GM23338 (cell line): ENCODE results near the gene PCDHB2. TPM values are rescaled to one million over a fixed set of nuclear protein-coding genes. Genes with fewer than 3 reads are reported as not detected.

ENCODE experiments used
- ATAC-seq: fragments of 200-7000 bp; cut with Tn5 transposase; 3 replicates; pipeline ENCODE4 v1.9.1; 2020
- DNase-seq: peaks from one replicate; pipeline ENCODE4 v3.0.0-alpha.2; 2015; ENCODE audit warnings: low spot score
- H2AFZ ChIP-seq: fragments of 200-600 bp; sonication (generic); 2 replicates; pipeline ENCODE4 v1.8.0; 2016; ENCODE audit warnings: antibody characterized with exemption, mild to moderate bottlenecking, moderate library complexity
- H3F3A ChIP-seq: fragments of 200-600 bp; sonication (generic); replicated peaks from 2 replicates; pipeline ENCODE4 v1.8.0; 2017; ENCODE audit warnings: antibody characterized with exemption, mixed run types, low read depth
- H3K27ac ChIP-seq: fragments of 200-600 bp; sonication (generic); 2 replicates; pipeline ENCODE4 v1.6.1; 2016; ENCODE audit warnings: low read depth
- H3K27me3 ChIP-seq: fragments of 200-600 bp; sonication (generic); 2 replicates; pipeline ENCODE4 v1.8.0; 2016; ENCODE audit warnings: mild to moderate bottlenecking, mixed run types, moderate library complexity; ENCODE audit not compliant: insufficient read depth
- H3K36me3 ChIP-seq: fragments of 200-600 bp; sonication (generic); 2 replicates; pipeline ENCODE4 v1.8.0; 2016; ENCODE audit warnings: mild to moderate bottlenecking; ENCODE audit not compliant: insufficient read depth
- H3K4me1 ChIP-seq: fragments of 200-600 bp; sonication (generic); 2 replicates; pipeline ENCODE4 v1.8.0; 2016; ENCODE audit warnings: mild to moderate bottlenecking, moderate library complexity; ENCODE audit not compliant: insufficient read depth
- H3K4me2 ChIP-seq: fragments of 200-600 bp; sonication (generic); 2 replicates; pipeline ENCODE4 v1.7.1; 2017; ENCODE audit warnings: mixed run types
- H3K4me3 ChIP-seq: fragments of 200-600 bp; sonication (generic); 2 replicates; pipeline ENCODE4 v1.6.1; 2016; ENCODE audit warnings: mixed run types
- H3K79me2 ChIP-seq: fragments of 200-600 bp; sonication (generic); replicated peaks from 2 replicates; pipeline ENCODE4 v1.8.0; 2017; ENCODE audit warnings: mild to moderate bottlenecking; ENCODE audit not compliant: insufficient read depth
- H3K9me2 ChIP-seq: fragments of 200-600 bp; sonication (generic); 2 replicates; pipeline ENCODE4 v1.8.0; 2017; ENCODE audit not compliant: insufficient read depth
- H4K20me1 ChIP-seq: fragments of 200-600 bp; sonication (generic); replicated peaks from 2 replicates; pipeline ENCODE4 v1.8.0; 2017; ENCODE audit warnings: mild to moderate bottlenecking; ENCODE audit not compliant: insufficient read depth
- H3K27ac Mint-ChIP-seq: 2 replicates; pipeline ENCODE4 v1.8.0; 2020; ENCODE audit warnings: inconsistent platforms, mild to moderate bottlenecking, moderate library complexity, mixed read lengths
- H3K27me3 Mint-ChIP-seq: 3 replicates; pipeline ENCODE4 v1.8.0; 2022; ENCODE audit warnings: low read depth, mild to moderate bottlenecking, moderate library complexity, mixed read lengths, inconsistent platforms; ENCODE audit not compliant: insufficient read depth, poor library complexity
- H3K36me3 Mint-ChIP-seq: 3 replicates; pipeline ENCODE4 v1.8.0; 2021; ENCODE audit warnings: low read depth, mild to moderate bottlenecking, inconsistent platforms, moderate library complexity, mixed read lengths
- H3K4me1 Mint-ChIP-seq: 3 replicates; pipeline ENCODE4 v1.8.0; 2020; ENCODE audit warnings: mild to moderate bottlenecking, inconsistent platforms, mixed read lengths
- H3K4me3 Mint-ChIP-seq: 3 replicates; pipeline ENCODE4 v1.8.0; 2021; ENCODE audit warnings: moderate library complexity, mild to moderate bottlenecking, inconsistent platforms, mixed read lengths
- H3K9me3 Mint-ChIP-seq: 3 replicates; pipeline ENCODE4 v1.8.0; 2020; ENCODE audit warnings: moderate library complexity, mild to moderate bottlenecking, inconsistent platforms, mixed read lengths
- EZH2 ChIP-seq: fragments of 200-600 bp; sonication (generic); IDR thresholded peaks from one replicate; pipeline ENCODE4 v1.8.0; 2017; ENCODE audit warnings: antibody characterized with exemption, mild to moderate bottlenecking, low read depth; ENCODE audit not compliant: unreplicated experiment
- EZH2phosphoT487 ChIP-seq: fragments of 200-600 bp; sonication (generic); IDR thresholded peaks from one replicate; pipeline ENCODE4 v1.8.1; 2018; ENCODE audit warnings: antibody characterized with exemption; ENCODE audit not compliant: unreplicated experiment
- JUNB ChIP-seq: IDR thresholded peaks from one replicate; pipeline ENCODE4 v1.6.1; 2016; ENCODE audit warnings: antibody characterized with exemption; ENCODE audit not compliant: unreplicated experiment
- NANOG ChIP-seq: IDR thresholded peaks from 2 replicates; pipeline ENCODE4 v1.6.1; 2016; ENCODE audit warnings: antibody characterized with exemption, borderline replicate concordance
- POLR2AphosphoS5 ChIP-seq: IDR thresholded peaks from 2 replicates; pipeline ENCODE4 v1.6.1; 2016; ENCODE audit warnings: antibody characterized with exemption, low read depth
- STAT1 ChIP-seq: IDR thresholded peaks from one replicate; pipeline ENCODE4 v1.6.1; 2016; ENCODE audit warnings: antibody characterized with exemption; ENCODE audit not compliant: unreplicated experiment
- ZNF114 ChIP-seq: fragments of 250-450 bp; sonication (Bioruptor Pico); IDR thresholded peaks from 2 replicates; pipeline ENCODE4 v1.5.0; 2020; ENCODE audit warnings: mild to moderate bottlenecking, moderate library complexity
- ZNF331 ChIP-seq: fragments of 250-450 bp; sonication (Bioruptor Pico); IDR thresholded peaks from 2 replicates; pipeline ENCODE4 v1.5.0; 2020; ENCODE audit warnings: low read depth, mild to moderate bottlenecking, moderate library complexity
- polyA plus RNA-seq: library from polyadenylated mRNA; unstranded; fragments of >200 nt; fragmentation: Nextera tagmentation; extraction: Ambion mirVana; gene quantifications from 2 replicates; pipeline ENCODE4 v1.2.1, GENCODE V29; 2016
- total RNA-seq: library from RNA; depleted of rRNA; stranded (reverse); fragments of >200 nt; shearing (Covaris generic); gene quantifications from 2 replicates; pipeline ENCODE4 v1.2.3, GENCODE V29; 2014
- TF ChIP-seq, protein P1 (sequence below), 2 experiments: fragments of 200-600 bp in 1 of 2; sonication (generic) in 1 of 2; conservative IDR thresholded peaks; 2 replicates each; pipeline versions ENCODE4 v1.5.1 to v1.6.1; 2016 to 2017; ENCODE audit warnings: antibody characterized with exemption in 2 of 2, low read depth in 2 of 2, mild to moderate bottlenecking in 2 of 2, moderate library complexity in 1 of 2
- TF ChIP-seq, protein P2 (sequence below): IDR thresholded peaks from one replicate; pipeline ENCODE4 v1.6.1; 2018; ENCODE audit warnings: antibody characterized with exemption; ENCODE audit not compliant: unreplicated experiment
- TF ChIP-seq, protein P3 (sequence below): IDR thresholded peaks from 2 replicates; pipeline ENCODE4 v1.6.1; 2016; ENCODE audit warnings: antibody characterized with exemption

The PCDHB2 gene
- total and polyA plus RNA-seq, 2 experiments from 2014 or later = 9.3 to 34.2 TPM

DNA sequence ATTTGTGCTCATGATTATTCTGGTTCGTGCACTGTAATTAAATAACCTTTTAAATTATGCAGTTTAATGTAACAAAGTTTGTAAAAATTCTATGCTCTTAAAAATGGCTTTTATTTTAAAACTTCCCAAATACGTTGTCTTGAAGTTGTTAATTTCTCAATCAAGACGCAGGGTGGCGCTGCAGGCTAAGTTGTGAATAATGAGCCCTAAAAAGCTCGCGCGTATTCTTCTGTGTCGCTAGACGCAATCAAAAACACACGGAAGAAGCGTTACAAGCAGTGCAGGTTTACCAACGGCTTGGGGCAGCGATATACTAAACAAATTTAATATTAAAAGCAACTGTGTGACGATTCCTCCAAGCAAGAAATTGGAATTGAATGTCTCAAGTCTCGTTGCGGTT is 27.1 kb downstream of the PCDHB2 start, which contains the start of gene PCDHB4:
Gene PCDHB4, plus strand, starts transcription at position 256 of the 400 bp plus-strand sequence. CDS start 181 bp downstream, outside the sequence.
- Histone ChIP-seq H3K36me3 (no peaks in the 10 kb centered on the region), H3K9me2 (no peaks in the 10 kb centered on the region), H3K4me2 (peak within 1 kb of the TSS; percentile 63), H2AFZ (no peak within 1 kb of the TSS), H3K4me1 (no peaks in the 10 kb centered on the region), H3K27me3 (no peaks in the 10 kb centered on the region), H4K20me1 (no peaks in the 10 kb centered on the region), H3K27ac (no peak within 1 kb of the TSS), H3F3A (no peaks in the 10 kb centered on the region), H3K4me3 (peak within 1 kb of the TSS; percentile 36), H3K79me2 (no peaks in the 10 kb centered on the region)
- TF ChIP-seq, protein P1, sequence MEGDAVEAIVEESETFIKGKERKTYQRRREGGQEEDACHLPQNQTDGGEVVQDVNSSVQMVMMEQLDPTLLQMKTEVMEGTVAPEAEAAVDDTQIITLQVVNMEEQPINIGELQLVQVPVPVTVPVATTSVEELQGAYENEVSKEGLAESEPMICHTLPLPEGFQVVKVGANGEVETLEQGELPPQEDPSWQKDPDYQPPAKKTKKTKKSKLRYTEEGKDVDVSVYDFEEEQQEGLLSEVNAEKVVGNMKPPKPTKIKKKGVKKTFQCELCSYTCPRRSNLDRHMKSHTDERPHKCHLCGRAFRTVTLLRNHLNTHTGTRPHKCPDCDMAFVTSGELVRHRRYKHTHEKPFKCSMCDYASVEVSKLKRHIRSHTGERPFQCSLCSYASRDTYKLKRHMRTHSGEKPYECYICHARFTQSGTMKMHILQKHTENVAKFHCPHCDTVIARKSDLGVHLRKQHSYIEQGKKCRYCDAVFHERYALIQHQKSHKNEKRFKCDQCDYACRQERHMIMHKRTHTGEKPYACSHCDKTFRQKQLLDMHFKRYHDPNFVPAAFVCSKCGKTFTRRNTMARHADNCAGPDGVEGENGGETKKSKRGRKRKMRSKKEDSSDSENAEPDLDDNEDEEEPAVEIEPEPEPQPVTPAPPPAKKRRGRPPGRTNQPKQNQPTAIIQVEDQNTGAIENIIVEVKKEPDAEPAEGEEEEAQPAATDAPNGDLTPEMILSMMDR (conservative IDR thresholded peaks at IDR 0.05; ENCODE audit: low read depth in 2 of 2) = peak; percentile 83 to 96
- no peak for TF ChIP-seq STAT1
- no peak for TF ChIP-seq POLR2AphosphoS5
- Mint-ChIP-seq H3K4me1 (no peaks in the 10 kb centered on the region), H3K9me3 (peaks cover 5% of the 10 kb centered on the region; the same call in 1 of the 3 replicates), H3K27ac (no peak within 1 kb of the TSS), H3K4me3 (no peak within 1 kb of the TSS; the same call in 2 of the 3 replicates), H3K27me3 (no peaks in the 10 kb centered on the region), H3K36me3 (peaks cover 25% of the 10 kb centered on the region)
- DNase-seq (peak; percentile 92), ATAC-seq (0 out of 3 replicates have a peak, but pooled peaks have one; percentile 32)

DNA sequence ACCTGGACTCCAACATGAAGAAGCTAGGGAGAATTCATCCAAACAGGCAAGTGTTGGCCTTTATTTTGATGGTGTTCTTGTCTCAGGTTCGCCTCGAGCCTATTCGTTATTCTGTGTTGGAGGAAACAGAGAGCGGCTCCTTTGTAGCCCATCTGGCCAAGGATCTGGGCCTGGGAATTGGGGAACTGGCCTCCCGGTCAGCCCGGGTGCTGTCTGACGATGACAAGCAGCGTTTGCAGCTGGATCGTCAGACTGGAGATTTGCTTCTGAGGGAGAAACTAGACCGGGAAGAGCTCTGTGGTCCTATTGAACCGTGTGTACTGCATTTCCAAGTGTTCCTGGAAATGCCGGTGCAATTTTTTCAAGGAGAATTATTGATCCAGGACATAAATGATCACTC is 27.6 kb downstream of the PCDHB2 start:
- Histone ChIP-seq H3K4me1 (0 out of 2 replicates have a peak, but pooled peaks cover 3% of the 10 kb centered on the region), H3K27me3 (no peaks in the 10 kb centered on the region), H3K4me3 (peak overlapping the region; percentile 36), H3K27ac (no peak overlapping the region), H3K9me2 (no peaks in the 10 kb centered on the region), H3K79me2 (no peaks in the 10 kb centered on the region), H2AFZ (no peak overlapping the region), H3K4me2 (peak overlapping the region; percentile 63), H3F3A (no peaks in the 10 kb centered on the region), H3K36me3 (no peaks in the 10 kb centered on the region), H4K20me1 (no peaks in the 10 kb centered on the region)
- H3K4me3 Mint-ChIP-seq = no peak overlapping the region; the same call in 2 of the 3 replicates
- peaks cover 3% of the 10 kb centered on the region; the same call in 1 of the 3 replicates for H3K9me3 Mint-ChIP-seq
- DNase-seq (no peak), ATAC-seq (no peak)
- H3K27ac Mint-ChIP-seq = no peak overlapping the region
- no peaks in the 10 kb centered on the region for H3K4me1 Mint-ChIP-seq
- H3K27me3 Mint-ChIP-seq = peaks cover 1% of the 10 kb centered on the region
- peaks cover 22% of the 10 kb centered on the region for H3K36me3 Mint-ChIP-seq
- no peak for TF ChIP-seq ZNF331 (CRISPR knock-in tag)
- no peak for TF ChIP-seq JUNB
- TF ChIP-seq NANOG = no peak
- TF ChIP-seq POLR2AphosphoS5 = no peak
- no peak for TF ChIP-seq ZNF114 (CRISPR knock-in tag)
- TF ChIP-seq, protein P1 (conservative IDR thresholded peaks at IDR 0.05; ENCODE audit: low read depth in 2 of 2) = no peak
- TF ChIP-seq, protein P2, sequence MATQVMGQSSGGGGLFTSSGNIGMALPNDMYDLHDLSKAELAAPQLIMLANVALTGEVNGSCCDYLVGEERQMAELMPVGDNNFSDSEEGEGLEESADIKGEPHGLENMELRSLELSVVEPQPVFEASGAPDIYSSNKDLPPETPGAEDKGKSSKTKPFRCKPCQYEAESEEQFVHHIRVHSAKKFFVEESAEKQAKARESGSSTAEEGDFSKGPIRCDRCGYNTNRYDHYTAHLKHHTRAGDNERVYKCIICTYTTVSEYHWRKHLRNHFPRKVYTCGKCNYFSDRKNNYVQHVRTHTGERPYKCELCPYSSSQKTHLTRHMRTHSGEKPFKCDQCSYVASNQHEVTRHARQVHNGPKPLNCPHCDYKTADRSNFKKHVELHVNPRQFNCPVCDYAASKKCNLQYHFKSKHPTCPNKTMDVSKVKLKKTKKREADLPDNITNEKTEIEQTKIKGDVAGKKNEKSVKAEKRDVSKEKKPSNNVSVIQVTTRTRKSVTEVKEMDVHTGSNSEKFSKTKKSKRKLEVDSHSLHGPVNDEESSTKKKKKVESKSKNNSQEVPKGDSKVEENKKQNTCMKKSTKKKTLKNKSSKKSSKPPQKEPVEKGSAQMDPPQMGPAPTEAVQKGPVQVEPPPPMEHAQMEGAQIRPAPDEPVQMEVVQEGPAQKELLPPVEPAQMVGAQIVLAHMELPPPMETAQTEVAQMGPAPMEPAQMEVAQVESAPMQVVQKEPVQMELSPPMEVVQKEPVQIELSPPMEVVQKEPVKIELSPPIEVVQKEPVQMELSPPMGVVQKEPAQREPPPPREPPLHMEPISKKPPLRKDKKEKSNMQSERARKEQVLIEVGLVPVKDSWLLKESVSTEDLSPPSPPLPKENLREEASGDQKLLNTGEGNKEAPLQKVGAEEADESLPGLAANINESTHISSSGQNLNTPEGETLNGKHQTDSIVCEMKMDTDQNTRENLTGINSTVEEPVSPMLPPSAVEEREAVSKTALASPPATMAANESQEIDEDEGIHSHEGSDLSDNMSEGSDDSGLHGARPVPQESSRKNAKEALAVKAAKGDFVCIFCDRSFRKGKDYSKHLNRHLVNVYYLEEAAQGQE = no peak
- no peak for TF ChIP-seq EZH2phosphoT487
- TF ChIP-seq, protein P3, sequence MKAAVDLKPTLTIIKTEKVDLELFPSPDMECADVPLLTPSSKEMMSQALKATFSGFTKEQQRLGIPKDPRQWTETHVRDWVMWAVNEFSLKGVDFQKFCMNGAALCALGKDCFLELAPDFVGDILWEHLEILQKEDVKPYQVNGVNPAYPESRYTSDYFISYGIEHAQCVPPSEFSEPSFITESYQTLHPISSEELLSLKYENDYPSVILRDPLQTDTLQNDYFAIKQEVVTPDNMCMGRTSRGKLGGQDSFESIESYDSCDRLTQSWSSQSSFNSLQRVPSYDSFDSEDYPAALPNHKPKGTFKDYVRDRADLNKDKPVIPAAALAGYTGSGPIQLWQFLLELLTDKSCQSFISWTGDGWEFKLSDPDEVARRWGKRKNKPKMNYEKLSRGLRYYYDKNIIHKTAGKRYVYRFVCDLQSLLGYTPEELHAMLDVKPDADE = no peak
- no peak for TF ChIP-seq EZH2
